ENCODE data around the gene GSTT4. TPM values are rescaled to one million over a fixed set of nuclear protein-coding genes. Genes with fewer than 3 reads are reported as not detected.
"Not testable (repeated sequence)": the region's sequence is repeated elsewhere in the genome, so short reads cannot be mapped to it uniquely, and the experiment has no call there.

GSTT4 gene
- total RNA-seq, 1 donor from 2014 or later, result not detected

GRCh38 chr22:23986538-23987178 is 18.6 kb downstream of the GSTT4 start:
- DNase-seq (ENCODE audit: extremely low spot score, unreplicated experiment); H3K27ac Mint-ChIP-seq (ENCODE audit: unreplicated experiment); H3K27me3 Mint-ChIP-seq (ENCODE audit: unreplicated experiment); H3K9me3 Mint-ChIP-seq (ENCODE audit: unreplicated experiment); H3K4me3 Mint-ChIP-seq (ENCODE audit: unreplicated experiment); H3K36me3 Mint-ChIP-seq (ENCODE audit: unreplicated experiment); H3K4me1 Mint-ChIP-seq (ENCODE audit: unreplicated experiment): not testable (repeated sequence)

- not testable (repeated sequence) for H3K4me1 Mint-ChIP-seq (ENCODE audit: unreplicated experiment); DNase-seq (ENCODE audit: extremely low spot score, unreplicated experiment); H3K36me3 Mint-ChIP-seq (ENCODE audit: unreplicated experiment); H3K9me3 Mint-ChIP-seq (ENCODE audit: unreplicated experiment); H3K4me3 Mint-ChIP-seq (ENCODE audit: unreplicated experiment); H3K27me3 Mint-ChIP-seq (ENCODE audit: unreplicated experiment); H3K27ac Mint-ChIP-seq (ENCODE audit: unreplicated experiment)
These were observed 19.2 kb downstream of the GSTT4 start for GRCh38 chr22:23986089-23986488.

- no peaks in the 10 kb centered on the region for H3K9me3 Mint-ChIP-seq (ENCODE audit: unreplicated experiment)
- no peak for DNase-seq (ENCODE audit: extremely low spot score, unreplicated experiment)
- H3K36me3 Mint-ChIP-seq (ENCODE audit: unreplicated experiment), result no peaks in the 10 kb centered on the region
- H3K4me1 Mint-ChIP-seq (ENCODE audit: unreplicated experiment), result no peaks in the 10 kb centered on the region
- no peak overlapping the region for H3K27ac Mint-ChIP-seq (ENCODE audit: unreplicated experiment)
- no peak for TF ChIP-seq CTCF (IDR thresholded peaks at IDR 0.05)
- H3K27me3 Mint-ChIP-seq (ENCODE audit: unreplicated experiment), result no peaks in the 10 kb centered on the region
- no peak overlapping the region for H3K4me3 Mint-ChIP-seq (ENCODE audit: unreplicated experiment)
These were observed 20.8 kb downstream of the GSTT4 start for GRCh38 chr22:23984430-23984829.

GRCh38 chr22:23980567-23980966 is 24.7 kb downstream of the GSTT4 start:
- not testable (repeated sequence) for H3K9me3 Mint-ChIP-seq (ENCODE audit: unreplicated experiment); H3K27me3 Mint-ChIP-seq (ENCODE audit: unreplicated experiment); H3K4me1 Mint-ChIP-seq (ENCODE audit: unreplicated experiment); H3K36me3 Mint-ChIP-seq (ENCODE audit: unreplicated experiment); DNase-seq (ENCODE audit: extremely low spot score, unreplicated experiment); H3K4me3 Mint-ChIP-seq (ENCODE audit: unreplicated experiment); H3K27ac Mint-ChIP-seq (ENCODE audit: unreplicated experiment)

GRCh38 chr22:23979557-23980240 is 25.6 kb downstream of the GSTT4 start, which contains the start of gene GSTT2:
Gene GSTT2, plus strand, starts transcription at chr22:23980134.
- not testable (repeated sequence) for H3K9me3 Mint-ChIP-seq (ENCODE audit: unreplicated experiment); H3K27ac Mint-ChIP-seq (ENCODE audit: unreplicated experiment); H3K4me3 Mint-ChIP-seq (ENCODE audit: unreplicated experiment); DNase-seq (ENCODE audit: extremely low spot score, unreplicated experiment); H3K27me3 Mint-ChIP-seq (ENCODE audit: unreplicated experiment); H3K36me3 Mint-ChIP-seq (ENCODE audit: unreplicated experiment); H3K4me1 Mint-ChIP-seq (ENCODE audit: unreplicated experiment)

- H3K27me3 Mint-ChIP-seq (ENCODE audit: unreplicated experiment); H3K27ac Mint-ChIP-seq (ENCODE audit: unreplicated experiment); DNase-seq (ENCODE audit: extremely low spot score, unreplicated experiment); H3K4me1 Mint-ChIP-seq (ENCODE audit: unreplicated experiment); H3K9me3 Mint-ChIP-seq (ENCODE audit: unreplicated experiment); H3K4me3 Mint-ChIP-seq (ENCODE audit: unreplicated experiment); H3K36me3 Mint-ChIP-seq (ENCODE audit: unreplicated experiment): not testable (repeated sequence)
These were observed 27.9 kb downstream of the GSTT4 start for GRCh38 chr22:23977304-23977703.

GRCh38 chr22:23974836-23975352 is 30.4 kb downstream of the GSTT4 start:
- not testable (repeated sequence) for DNase-seq (ENCODE audit: extremely low spot score, unreplicated experiment); H3K27me3 Mint-ChIP-seq (ENCODE audit: unreplicated experiment); H3K27ac Mint-ChIP-seq (ENCODE audit: unreplicated experiment); H3K9me3 Mint-ChIP-seq (ENCODE audit: unreplicated experiment); H3K4me3 Mint-ChIP-seq (ENCODE audit: unreplicated experiment); H3K4me1 Mint-ChIP-seq (ENCODE audit: unreplicated experiment)
- peaks cover 17% of the 10 kb centered on the region for H3K36me3 Mint-ChIP-seq (ENCODE audit: unreplicated experiment)

- DNase-seq (ENCODE audit: extremely low spot score, unreplicated experiment); H3K27me3 Mint-ChIP-seq (ENCODE audit: unreplicated experiment); H3K4me1 Mint-ChIP-seq (ENCODE audit: unreplicated experiment); H3K27ac Mint-ChIP-seq (ENCODE audit: unreplicated experiment); H3K9me3 Mint-ChIP-seq (ENCODE audit: unreplicated experiment); H3K4me3 Mint-ChIP-seq (ENCODE audit: unreplicated experiment): not testable (repeated sequence)
- peaks cover 17% of the 10 kb centered on the region for H3K36me3 Mint-ChIP-seq (ENCODE audit: unreplicated experiment)
These were observed 30.9 kb downstream of the GSTT4 start, which contains the start of gene DDT for GRCh38 chr22:23974345-23974744. Gene DDT, minus strand, starts transcription at chr22:23974441. Its CDS starts 27 bp downstream, at chr22:23974414.

- not testable (repeated sequence) for H3K4me1 Mint-ChIP-seq (ENCODE audit: unreplicated experiment); H3K4me3 Mint-ChIP-seq (ENCODE audit: unreplicated experiment); H3K27me3 Mint-ChIP-seq (ENCODE audit: unreplicated experiment); H3K27ac Mint-ChIP-seq (ENCODE audit: unreplicated experiment); H3K9me3 Mint-ChIP-seq (ENCODE audit: unreplicated experiment); DNase-seq (ENCODE audit: extremely low spot score, unreplicated experiment)
- peaks cover 17% of the 10 kb centered on the region for H3K36me3 Mint-ChIP-seq (ENCODE audit: unreplicated experiment)
These were observed 33.3 kb downstream of the GSTT4 start for GRCh38 chr22:23971927-23972326.

Measured in osteocyte (in vitro differentiated cells).